SIG-M5 treated with dmso at 0.1 percent for 504 hours (cell line): ENCODE results near the gene MACO1.
"Not testable (repeated sequence)": the region's sequence is repeated elsewhere in the genome, so short reads cannot be mapped to it uniquely, and the experiment has no call there.

Experiments
- DNase-seq: peaks from one replicate; lab custom pipeline; 2025; ENCODE audit not compliant: unreplicated experiment; lab: John Stamatoyannopoulos, UW

MACO1 gene

GRCh38 chr1:25420715-25421114, 10.0 kb upstream of the MACO1 start, which contains the start of gene RHCE:
TSS of gene RHCE (minus strand) at chr1:25420825. CDS start at chr1:25420786, 39 bp downstream.
- not testable (repeated sequence) for DNase-seq

GRCh38 chr1:25423206-25423605, 7.5 kb upstream of the MACO1 start:
- DNase-seq, result not testable (repeated sequence)

- no peak for DNase-seq
Measured at GRCh38 chr1:25425098-25426085, 5.3 kb upstream of the MACO1 start.

- no peak for DNase-seq
Measured at GRCh38 chr1:25427696-25428095, 3.0 kb upstream of the MACO1 start.

GRCh38 chr1:25428475-25429166, 2.1 kb upstream of the MACO1 start:
- DNase-seq, result no peak

- peak; percentile 60 for DNase-seq
Measured at GRCh38 chr1:25430967-25431881, 527 bp downstream of the MACO1 start.

GRCh38 chr1:25431955-25432719, 1.4 kb downstream of the MACO1 start:
- DNase-seq, result no peak

GRCh38 chr1:25432749-25433388, 2.2 kb downstream of the MACO1 start:
- DNase-seq, result no peak

GRCh38 chr1:25433389-25434186, 2.9 kb downstream of the MACO1 start:
- no peak for DNase-seq

- peak; percentile 59 for DNase-seq
Measured at GRCh38 chr1:25435397-25436108, 4.9 kb downstream of the MACO1 start.

- no peak for DNase-seq
Measured at GRCh38 chr1:25437672-25438071, 7.0 kb downstream of the MACO1 start.

- DNase-seq, result no peak
Measured at GRCh38 chr1:25439287-25439686, 8.6 kb downstream of the MACO1 start.

- DNase-seq, result no peak
Measured at GRCh38 chr1:25442178-25442577, 11.5 kb downstream of the MACO1 start.

GRCh38 chr1:25443030-25443699, 12.5 kb downstream of the MACO1 start:
- DNase-seq, result no peak

GRCh38 chr1:25444604-25445003, 13.9 kb downstream of the MACO1 start:
- not testable (repeated sequence) for DNase-seq

GRCh38 chr1:25445993-25446538, 15.4 kb downstream of the MACO1 start:
- DNase-seq, result no peak

GRCh38 chr1:25447547-25447946, 16.9 kb downstream of the MACO1 start:
- DNase-seq, result no peak
